SK-N-SH (cell line): Measurements from ENCODE around the gene ORMDL2.

ENCODE experiments used
- CHD2 ChIP-seq: fragments of 150-350 bp; IDR thresholded peaks from 2 replicates; pipeline ENCODE4 v1.6.1; 2018; ENCODE audit warnings: low read length; ENCODE audit not compliant: partially characterized antibody
- EZH2phosphoT487 ChIP-seq: fragments of 200-600 bp; sonication (generic); IDR thresholded peaks from 2 replicates; pipeline ENCODE4 v1.6.1; 2017; ENCODE audit warnings: low read depth, mixed run types, mild to moderate bottlenecking, antibody characterized with exemption, moderate library complexity, borderline replicate concordance
- POLR2AphosphoS5 ChIP-seq: IDR thresholded peaks from 2 replicates; pipeline ENCODE4 v1.6.1; 2012; ENCODE audit warnings: low read depth, low read length
- TAF1 ChIP-seq: IDR thresholded peaks from 2 replicates; pipeline ENCODE4 v1.6.1; 2012; ENCODE audit warnings: low read depth, mild to moderate bottlenecking, low read length, moderate library complexity, borderline replicate concordance
- YY1 ChIP-seq: IDR thresholded peaks from 2 replicates; pipeline ENCODE4 v1.4.0; 2012; ENCODE audit warnings: low read depth, mild to moderate bottlenecking
- TF ChIP-seq, protein P1 (sequence below): fragments of 200-600 bp; sonication (generic); IDR thresholded peaks from 2 replicates; pipeline ENCODE4 v1.6.1; 2017; ENCODE audit warnings: antibody characterized with exemption, mild to moderate bottlenecking, moderate library complexity
- TF ChIP-seq, protein P2 (sequence below): IDR thresholded peaks from 2 replicates; pipeline ENCODE4 v1.4.0; 2012; ENCODE audit warnings: low read depth

DNA sequence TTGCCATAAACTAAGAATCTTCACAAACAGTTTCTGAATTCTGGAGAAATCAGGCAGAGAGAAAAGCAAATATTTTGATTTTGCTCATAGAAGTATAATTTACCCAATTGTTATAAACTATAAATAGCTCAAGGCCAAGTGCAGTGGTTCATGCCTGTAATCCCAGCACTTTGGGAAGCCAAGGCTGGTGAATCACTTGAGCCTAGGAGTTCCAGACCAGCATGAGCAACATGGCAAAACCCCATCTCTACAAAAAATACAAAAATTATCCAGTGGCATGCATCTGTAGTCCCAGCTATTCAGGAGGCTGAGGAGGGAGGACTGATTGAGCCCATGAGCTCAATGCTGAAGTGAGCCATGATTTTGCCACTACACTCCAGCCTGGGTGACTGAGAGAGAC, 44.4 kb downstream of the ORMDL2 start:
- TF ChIP-seq CHD2: no peak
- TF ChIP-seq, protein P1, sequence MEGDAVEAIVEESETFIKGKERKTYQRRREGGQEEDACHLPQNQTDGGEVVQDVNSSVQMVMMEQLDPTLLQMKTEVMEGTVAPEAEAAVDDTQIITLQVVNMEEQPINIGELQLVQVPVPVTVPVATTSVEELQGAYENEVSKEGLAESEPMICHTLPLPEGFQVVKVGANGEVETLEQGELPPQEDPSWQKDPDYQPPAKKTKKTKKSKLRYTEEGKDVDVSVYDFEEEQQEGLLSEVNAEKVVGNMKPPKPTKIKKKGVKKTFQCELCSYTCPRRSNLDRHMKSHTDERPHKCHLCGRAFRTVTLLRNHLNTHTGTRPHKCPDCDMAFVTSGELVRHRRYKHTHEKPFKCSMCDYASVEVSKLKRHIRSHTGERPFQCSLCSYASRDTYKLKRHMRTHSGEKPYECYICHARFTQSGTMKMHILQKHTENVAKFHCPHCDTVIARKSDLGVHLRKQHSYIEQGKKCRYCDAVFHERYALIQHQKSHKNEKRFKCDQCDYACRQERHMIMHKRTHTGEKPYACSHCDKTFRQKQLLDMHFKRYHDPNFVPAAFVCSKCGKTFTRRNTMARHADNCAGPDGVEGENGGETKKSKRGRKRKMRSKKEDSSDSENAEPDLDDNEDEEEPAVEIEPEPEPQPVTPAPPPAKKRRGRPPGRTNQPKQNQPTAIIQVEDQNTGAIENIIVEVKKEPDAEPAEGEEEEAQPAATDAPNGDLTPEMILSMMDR: no peak
- no peak for TF ChIP-seq YY1
- TF ChIP-seq EZH2phosphoT487: no peak
- TF ChIP-seq, protein P2, sequence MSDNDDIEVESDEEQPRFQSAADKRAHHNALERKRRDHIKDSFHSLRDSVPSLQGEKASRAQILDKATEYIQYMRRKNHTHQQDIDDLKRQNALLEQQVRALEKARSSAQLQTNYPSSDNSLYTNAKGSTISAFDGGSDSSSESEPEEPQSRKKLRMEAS: no peak
- TF ChIP-seq POLR2AphosphoS5: no peak
- no peak for TF ChIP-seq TAF1
